Large intestine (tissue), 3 donors: ENCODE measurements around the gene CACNA1D. TPM values are rescaled to one million over a fixed set of nuclear protein-coding genes. Genes with fewer than 3 reads are reported as not detected.
"Not testable (repeated sequence)": the region's sequence is repeated elsewhere in the genome, so short reads cannot be mapped to it uniquely, and the experiment has no call there.

Source experiments
- DNase-seq, 2 donors: peaks; one replicate each; pipeline versions ENCODE4 v3.0.0 to v3.0.0-alpha.2; 2013
- H3K27ac ChIP-seq: one replicate; pipeline ENCODE4 v1.5.1; 2013; ENCODE audit warnings: low read length
- H3K27me3 ChIP-seq: 2 replicates; pipeline ENCODE4 v1.6.1; 2013; ENCODE audit warnings: low read length; ENCODE audit not compliant: control insufficient read depth, insufficient read depth
- H3K36me3 ChIP-seq: 2 replicates; pipeline ENCODE4 v1.6.1; 2013; ENCODE audit warnings: low read length; ENCODE audit not compliant: control insufficient read depth, insufficient read depth
- H3K4me1 ChIP-seq: one replicate; pipeline ENCODE4 v1.6.1; 2013; ENCODE audit warnings: low read length; ENCODE audit not compliant: control insufficient read depth, insufficient read depth
- H3K4me3 ChIP-seq: one replicate; pipeline ENCODE4 v1.5.1; 2013; ENCODE audit warnings: low read length
- H3K9me3 ChIP-seq: one replicate; pipeline ENCODE4 v1.6.1; 2013; ENCODE audit warnings: mild to moderate bottlenecking, low read depth, low read length, moderate library complexity; ENCODE audit not compliant: control insufficient read depth
- WGBS: methylation state at CpG from one replicate; pipeline ENCODE4 v1.1.5; 2013; ENCODE audit warnings: low lambda C conversion rate; ENCODE audit not compliant: insufficient coverage; 5-methylcytosine and 5-hydroxymethylcytosine counted together
- polyA plus RNA-seq: library from polyadenylated mRNA; unstranded; fragments of 120-200 nt; gene quantifications from one replicate; pipeline ENCODE4 v1.2.1, GENCODE V29; 2013

CACNA1D gene
- polyA plus RNA-seq, 1 donor, result 58.2 TPM

DNA sequence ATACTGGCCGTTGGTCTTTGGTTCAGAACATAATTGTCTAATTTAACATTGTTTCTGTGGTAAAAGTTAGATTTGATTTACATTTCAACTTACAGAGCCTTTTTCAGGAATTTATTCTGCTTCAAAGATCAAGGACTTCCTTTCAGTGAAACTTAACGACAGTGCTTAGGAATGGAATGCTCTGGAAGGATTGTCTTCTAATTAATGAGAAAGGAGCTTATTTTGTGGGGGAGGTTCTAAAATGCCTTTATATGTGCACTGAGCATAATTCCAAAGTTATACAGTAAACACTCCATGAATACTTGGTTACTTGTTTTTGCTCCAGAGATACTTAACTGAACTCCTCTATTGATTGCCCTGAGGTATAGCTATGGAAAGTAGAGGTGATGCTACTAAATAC, 75.7 kb downstream of the CACNA1D start:
- WGBS, result 83% methylated on average over 1 of the region's 2 CpGs
- Histone ChIP-seq H3K4me3 (no peak overlapping the region), H3K27ac (no peak overlapping the region)

DNA sequence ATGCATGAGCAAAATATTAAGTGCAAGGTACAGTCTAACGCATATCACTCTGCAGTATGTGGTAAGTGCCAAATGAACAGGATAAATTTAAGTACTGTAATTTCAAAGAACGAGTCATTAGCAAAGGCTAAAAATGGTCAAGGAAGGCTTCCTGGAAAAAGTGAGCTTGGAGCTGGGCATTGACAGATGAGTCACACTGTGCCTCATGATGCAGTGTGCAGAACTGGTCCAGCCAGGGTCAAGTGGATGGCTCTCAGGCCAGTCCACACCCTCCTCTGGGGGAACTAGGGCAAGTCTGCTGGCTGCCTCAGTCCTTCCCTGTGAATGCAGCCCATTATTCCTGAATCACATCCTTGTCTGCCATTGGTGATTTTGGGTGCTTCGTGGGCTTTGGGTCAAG, 76.3 kb downstream of the CACNA1D start:
- H3K4me3 ChIP-seq, result no peak overlapping the region
- H3K4me1 ChIP-seq, result no peaks in the 10 kb centered on the region
- H3K27me3 ChIP-seq, result no peaks in the 10 kb centered on the region
- H3K27ac ChIP-seq, result no peak overlapping the region
- peaks cover 39% of the 10 kb centered on the region for H3K36me3 ChIP-seq
- no peak for DNase-seq
- no peaks in the 10 kb centered on the region for H3K9me3 ChIP-seq
- 95% methylated on average over 2 of the region's 3 CpGs for WGBS

More for the DNA sequence above, 75.7 kb downstream of the CACNA1D start:
- Histone ChIP-seq H3K9me3 (no peaks in the 10 kb centered on the region), H3K4me1 (no peaks in the 10 kb centered on the region), H3K27me3 (no peaks in the 10 kb centered on the region), H3K36me3 (peaks cover 39% of the 10 kb centered on the region)
- no peak for DNase-seq

DNA sequence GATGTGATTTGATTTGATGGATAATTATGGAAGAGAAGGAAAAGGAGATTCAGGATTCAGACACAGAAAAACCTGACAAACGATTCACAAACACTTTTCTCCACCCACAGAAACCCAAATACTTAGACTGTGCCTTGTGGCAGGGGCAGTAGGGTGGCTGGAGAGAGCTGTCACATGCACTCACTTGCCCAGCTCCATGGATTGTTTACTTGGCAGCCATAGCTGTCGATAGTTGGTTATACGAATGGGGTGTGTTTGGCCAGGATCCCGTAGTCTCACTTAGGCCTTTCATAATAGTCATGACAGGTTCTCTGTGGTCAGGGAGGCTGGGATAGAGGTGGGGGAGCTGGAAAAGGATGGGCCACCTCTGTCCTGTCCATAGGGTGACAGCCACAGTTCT, 76.9 kb downstream of the CACNA1D start:
- no CpG with 5 or more reads among the region's 4 CpGs for WGBS
- Histone ChIP-seq H3K4me1 (no peaks in the 10 kb centered on the region), H3K27ac (no peak overlapping the region), H3K27me3 (no peaks in the 10 kb centered on the region), H3K4me3 (no peak overlapping the region), H3K9me3 (no peaks in the 10 kb centered on the region), H3K36me3 (peaks cover 43% of the 10 kb centered on the region)
- no peak for DNase-seq

DNA sequence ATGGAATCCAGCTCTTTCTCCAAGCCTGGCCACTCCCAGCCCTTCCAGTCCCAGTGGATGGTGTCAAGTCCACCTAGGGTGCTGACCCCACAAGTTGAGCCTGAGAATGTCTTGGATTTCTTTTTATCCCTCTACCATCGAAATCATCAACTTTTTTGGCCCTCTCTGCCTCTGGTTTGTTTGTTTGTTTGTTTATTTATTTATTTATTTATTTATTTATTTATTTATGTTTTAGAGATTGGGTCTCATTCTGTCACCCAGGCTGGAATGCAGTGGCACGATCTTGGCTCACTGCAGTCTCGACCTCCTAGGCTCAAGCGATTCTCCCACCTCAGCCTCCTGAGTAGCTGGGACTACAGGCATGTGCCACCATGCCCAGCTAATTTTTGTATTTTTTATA, 77.8 kb downstream of the CACNA1D start:
- not testable (repeated sequence) for H3K9me3 ChIP-seq, H3K27ac ChIP-seq, H3K4me1 ChIP-seq, H3K27me3 ChIP-seq, H3K4me3 ChIP-seq, DNase-seq
- 100% methylated on average over 1 of the region's 4 CpGs for WGBS
- H3K36me3 ChIP-seq, result peaks cover 43% of the 10 kb centered on the region

DNA sequence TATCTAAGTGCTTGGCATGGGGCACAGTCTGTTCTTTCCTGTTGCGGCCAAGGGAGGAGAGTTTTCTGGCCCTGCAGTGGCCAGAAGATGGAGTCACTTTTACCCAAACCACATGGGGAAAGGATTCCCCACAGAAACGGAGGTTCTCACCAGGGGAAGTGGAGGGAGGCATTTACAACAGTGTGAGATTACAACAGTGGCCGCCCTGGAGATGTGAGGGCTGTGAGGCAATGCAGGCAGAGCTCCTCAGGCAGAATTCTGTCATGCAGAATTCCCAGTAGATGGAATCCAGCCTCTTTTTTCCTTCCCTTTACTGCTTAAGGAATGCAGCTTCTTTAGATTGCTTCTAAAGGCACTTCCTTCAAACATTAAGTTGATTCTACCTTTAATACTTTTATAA, 83.1 kb downstream of the CACNA1D start:
- no peaks in the 10 kb centered on the region for H3K4me1 ChIP-seq
- H3K27ac ChIP-seq, result no peak overlapping the region
- no CpG with 5 or more reads among the region's 3 CpGs for WGBS
- no peaks in the 10 kb centered on the region for H3K27me3 ChIP-seq
- DNase-seq, result no peak
- no peak overlapping the region for H3K4me3 ChIP-seq
- no peaks in the 10 kb centered on the region for H3K9me3 ChIP-seq
- peaks cover 34% of the 10 kb centered on the region for H3K36me3 ChIP-seq

DNA sequence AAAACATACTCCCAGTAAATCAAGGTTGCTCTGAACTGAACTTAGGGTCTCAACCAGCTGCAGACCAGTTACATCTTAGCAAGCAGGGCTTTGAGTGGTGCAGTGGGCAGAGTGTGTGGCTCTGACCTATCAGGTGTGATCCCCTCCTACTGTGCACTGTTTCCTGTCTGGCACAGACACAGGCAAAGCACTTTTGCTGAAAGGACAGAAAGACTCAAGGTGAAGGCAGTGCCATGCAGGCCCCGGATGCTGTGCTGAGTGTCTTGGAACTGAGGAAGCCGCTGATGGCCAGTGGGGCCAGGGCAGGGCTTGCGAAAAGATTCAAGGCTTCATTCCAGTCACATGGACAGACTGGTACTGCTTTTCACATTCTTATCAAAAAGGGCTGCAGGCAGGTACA, 85.2 kb downstream of the CACNA1D start:
- Histone ChIP-seq H3K4me1 (no peaks in the 10 kb centered on the region), H3K9me3 (no peaks in the 10 kb centered on the region), H3K27me3 (no peaks in the 10 kb centered on the region), H3K4me3 (no peak overlapping the region), H3K36me3 (peaks cover 29% of the 10 kb centered on the region), H3K27ac (no peak overlapping the region)
- WGBS, result no CpG with 5 or more reads among the region's 3 CpGs
- DNase-seq, result no peak

DNA sequence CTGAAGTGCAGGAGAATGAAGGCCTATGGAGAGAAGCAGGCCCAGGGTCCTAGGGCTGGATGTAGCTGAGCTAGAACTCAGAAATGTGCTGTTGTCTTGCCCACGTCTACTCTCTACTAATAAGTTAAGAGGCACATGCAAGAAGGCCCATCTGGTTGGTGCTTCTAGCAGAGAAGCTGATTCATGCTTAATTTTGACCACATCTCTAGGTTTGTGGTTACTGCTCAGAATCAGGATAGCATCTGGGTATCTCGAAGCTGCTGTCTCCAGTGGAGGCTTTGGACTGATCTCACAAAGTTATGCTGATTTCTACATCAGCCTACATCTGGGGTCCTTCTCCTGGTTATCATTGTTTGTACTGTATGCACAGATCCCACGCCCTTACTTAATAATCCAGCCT, 87.3 kb downstream of the CACNA1D start:
- H3K36me3 ChIP-seq, result peaks cover 22% of the 10 kb centered on the region
- WGBS, result 100% methylated on average over 1 of the region's 3 CpGs
- no peaks in the 10 kb centered on the region for H3K4me1 ChIP-seq
- H3K4me3 ChIP-seq, result no peak overlapping the region
- H3K27ac ChIP-seq, result no peak overlapping the region
- H3K27me3 ChIP-seq, result no peaks in the 10 kb centered on the region
- DNase-seq, result no peak
- H3K9me3 ChIP-seq, result no peaks in the 10 kb centered on the region

DNA sequence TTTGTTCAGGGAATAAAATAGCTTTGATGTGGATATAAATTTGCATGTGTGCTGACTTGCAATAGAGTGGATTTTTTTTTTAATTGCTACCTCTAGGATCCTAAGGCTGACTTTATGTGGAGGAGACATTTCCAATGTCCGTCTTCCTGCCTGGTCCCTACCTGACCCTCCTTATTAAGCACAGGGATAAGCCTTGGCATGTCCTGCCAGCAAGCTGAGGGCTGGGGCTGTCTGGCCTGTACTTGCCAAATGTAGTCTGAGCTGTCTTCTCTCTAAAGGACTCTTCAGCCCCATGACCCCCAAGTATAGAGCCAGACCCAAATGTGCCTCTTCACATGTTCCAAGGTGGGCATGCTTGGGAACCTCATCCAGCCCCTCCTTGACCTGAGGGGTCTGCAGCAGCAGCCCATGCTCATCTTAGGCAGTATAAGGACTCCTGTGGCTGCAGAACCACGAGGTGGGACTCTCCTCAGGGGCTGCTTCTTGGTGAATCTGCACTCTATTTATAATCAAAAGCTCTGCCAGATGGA, 88.8 kb downstream of the CACNA1D start:
- H3K36me3 ChIP-seq, result peaks cover 16% of the 10 kb centered on the region
- no peaks in the 10 kb centered on the region for H3K4me1 ChIP-seq
- no peak overlapping the region for H3K4me3 ChIP-seq
- DNase-seq, result no peak
- no peaks in the 10 kb centered on the region for H3K9me3 ChIP-seq
- H3K27ac ChIP-seq, result no peak overlapping the region
- no peaks in the 10 kb centered on the region for H3K27me3 ChIP-seq
- WGBS, result no CpG with 5 or more reads among the region's 2 CpGs

DNA sequence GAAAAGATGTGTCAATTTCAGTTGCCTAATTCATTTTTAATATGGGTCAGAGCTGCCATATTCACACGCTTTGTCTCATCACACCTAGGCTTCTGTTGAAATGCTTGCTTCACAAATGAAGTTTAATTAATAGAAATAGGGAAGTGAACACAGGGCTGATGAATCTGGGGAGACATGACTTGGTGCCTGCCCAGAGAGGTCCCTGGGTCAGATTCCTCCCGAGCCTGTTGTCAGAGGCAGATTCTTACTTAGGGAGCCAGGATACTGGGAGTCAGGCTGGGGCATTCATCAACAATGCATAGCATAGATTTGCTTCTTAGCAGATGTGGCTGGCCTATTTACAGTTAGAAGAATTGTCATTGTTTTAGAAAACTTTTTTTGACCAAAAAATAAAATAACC, 90.6 kb downstream of the CACNA1D start:
- Histone ChIP-seq H3K27me3 (no peaks in the 10 kb centered on the region), H3K27ac (no peak overlapping the region), H3K4me3 (no peak overlapping the region), H3K36me3 (peaks cover 14% of the 10 kb centered on the region), H3K4me1 (no peaks in the 10 kb centered on the region), H3K9me3 (no peaks in the 10 kb centered on the region)
- WGBS, result no CpG with 5 or more reads among the region's 2 CpGs
- no peak for DNase-seq

DNA sequence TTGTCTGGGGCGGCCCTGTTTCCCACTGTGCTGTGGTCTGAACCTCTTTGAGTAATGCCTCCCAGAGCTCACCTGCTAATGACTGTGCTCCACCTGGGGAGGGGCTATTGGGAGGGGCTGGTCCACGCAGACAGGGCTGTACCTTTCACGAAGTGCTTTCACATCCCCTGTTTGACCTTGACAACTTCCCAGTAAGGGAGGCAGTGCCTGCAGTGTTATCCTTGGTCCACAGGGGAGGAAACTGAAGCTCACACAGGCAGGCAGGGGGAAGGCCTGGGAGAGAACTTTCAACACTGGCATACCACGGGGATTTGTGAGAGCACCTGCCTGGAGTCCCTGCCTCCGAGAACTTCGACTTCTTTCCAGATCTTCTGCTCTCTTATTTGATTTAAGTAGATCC, 91.2 kb downstream of the CACNA1D start:
- H3K9me3 ChIP-seq, result no peaks in the 10 kb centered on the region
- WGBS, result no CpG with 5 or more reads among the region's 6 CpGs
- DNase-seq, result peak in 1 of 2 donors; percentile 19
- peaks cover 19% of the 10 kb centered on the region for H3K36me3 ChIP-seq
- H3K4me3 ChIP-seq, result no peak overlapping the region
- H3K27ac ChIP-seq, result no peak overlapping the region
- H3K4me1 ChIP-seq, result no peaks in the 10 kb centered on the region
- no peaks in the 10 kb centered on the region for H3K27me3 ChIP-seq

DNA sequence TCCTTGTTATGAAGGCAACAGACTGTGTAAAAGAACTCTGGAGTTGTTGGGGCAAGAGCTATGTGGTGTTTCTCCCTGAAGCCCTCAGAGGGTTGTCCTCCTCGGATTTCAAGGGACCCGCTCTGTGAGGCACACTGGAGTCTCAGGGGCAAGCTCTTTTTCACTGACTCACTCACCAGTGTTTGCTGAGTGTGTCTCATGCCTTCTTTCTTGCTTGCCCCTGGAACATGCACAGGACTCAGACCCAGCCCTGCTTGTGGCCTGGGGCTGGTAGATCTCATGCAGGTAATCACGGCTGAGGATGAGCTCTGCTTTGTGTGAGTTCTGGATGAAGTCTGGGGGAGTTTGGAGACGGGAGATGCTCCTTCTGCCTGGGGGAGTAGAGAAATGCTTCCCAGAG, 93.7 kb downstream of the CACNA1D start:
- H3K4me1 ChIP-seq, result no peaks in the 10 kb centered on the region
- no peak overlapping the region for H3K4me3 ChIP-seq
- no peaks in the 10 kb centered on the region for H3K9me3 ChIP-seq
- H3K27me3 ChIP-seq, result no peaks in the 10 kb centered on the region
- no CpG with 5 or more reads among the region's 4 CpGs for WGBS
- H3K27ac ChIP-seq, result no peak overlapping the region
- peaks cover 17% of the 10 kb centered on the region for H3K36me3 ChIP-seq
- DNase-seq, result no peak
